IPS-11a (cell line): ENCODE measurements around the gene PPP1R9B.

Experiments
- H3K4me3 ChIP-seq: one replicate; pipeline ENCODE4 v1.5.1; 2013; ENCODE audit warnings: low read depth, low read length, control low read depth

Gene PPP1R9B

DNA sequence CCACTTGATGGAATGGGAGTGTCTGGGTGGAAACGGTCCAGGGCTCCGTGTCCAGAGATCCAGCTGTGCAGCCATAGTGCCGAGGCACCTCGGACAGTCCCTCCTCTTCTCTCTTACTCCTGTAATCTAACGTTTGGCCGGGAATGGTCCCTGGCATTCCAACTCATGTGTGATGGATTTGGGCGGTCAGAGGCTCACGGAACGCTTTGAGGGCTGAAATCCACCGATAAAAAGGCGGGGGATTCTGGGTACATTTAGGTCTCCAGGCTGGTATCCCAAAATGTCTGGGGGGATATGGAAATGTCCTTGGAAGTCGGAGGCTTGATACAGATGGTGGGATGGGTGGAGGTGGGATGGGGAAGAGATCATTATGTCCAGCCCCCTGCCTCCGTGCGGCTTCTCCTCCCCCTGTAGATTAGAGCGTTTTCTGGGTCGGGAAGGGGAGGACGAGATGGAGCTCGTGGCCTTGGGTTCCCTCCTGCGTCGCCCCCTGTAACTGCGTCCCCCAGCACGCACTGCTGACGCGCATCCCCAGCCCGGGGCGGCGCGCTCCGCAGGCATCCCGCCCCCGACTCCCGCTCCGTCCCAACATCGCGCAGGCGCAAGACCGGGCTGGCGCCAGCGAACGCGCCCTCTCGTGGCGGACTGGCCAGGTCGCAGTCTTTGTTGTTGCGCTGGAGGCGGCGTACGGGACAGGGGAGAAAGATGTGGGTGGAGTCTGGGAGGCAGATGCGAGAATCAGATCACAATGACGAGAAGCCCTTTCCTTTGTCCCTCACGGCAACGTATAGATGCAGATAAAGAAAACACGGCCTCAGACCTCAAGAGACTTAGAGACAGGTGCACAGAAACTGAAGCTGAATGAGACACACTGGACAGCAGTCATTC, 10.8 kb upstream of the PPP1R9B start:
- H3K4me3 ChIP-seq = peak overlapping the region; percentile 47

DNA sequence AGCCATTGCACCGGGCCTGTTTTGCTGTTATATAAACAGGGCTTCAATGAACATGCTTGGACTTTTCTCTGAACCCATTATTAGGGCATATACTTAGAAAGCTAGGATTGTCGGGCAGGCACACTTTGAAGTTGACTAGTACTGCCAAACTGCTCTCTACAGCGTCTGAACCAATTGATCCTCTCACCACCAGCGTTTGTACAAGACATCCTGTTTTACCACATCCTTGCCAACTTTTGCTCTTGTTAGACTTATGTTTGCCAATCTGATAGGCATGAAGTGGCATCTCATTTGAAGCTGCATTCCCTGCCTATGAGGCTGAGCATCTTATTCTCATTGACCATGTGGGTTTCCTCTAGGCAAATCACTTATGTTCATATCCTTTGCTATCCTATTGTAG, 7.4 kb upstream of the PPP1R9B start:
- no peak overlapping the region for H3K4me3 ChIP-seq

DNA sequence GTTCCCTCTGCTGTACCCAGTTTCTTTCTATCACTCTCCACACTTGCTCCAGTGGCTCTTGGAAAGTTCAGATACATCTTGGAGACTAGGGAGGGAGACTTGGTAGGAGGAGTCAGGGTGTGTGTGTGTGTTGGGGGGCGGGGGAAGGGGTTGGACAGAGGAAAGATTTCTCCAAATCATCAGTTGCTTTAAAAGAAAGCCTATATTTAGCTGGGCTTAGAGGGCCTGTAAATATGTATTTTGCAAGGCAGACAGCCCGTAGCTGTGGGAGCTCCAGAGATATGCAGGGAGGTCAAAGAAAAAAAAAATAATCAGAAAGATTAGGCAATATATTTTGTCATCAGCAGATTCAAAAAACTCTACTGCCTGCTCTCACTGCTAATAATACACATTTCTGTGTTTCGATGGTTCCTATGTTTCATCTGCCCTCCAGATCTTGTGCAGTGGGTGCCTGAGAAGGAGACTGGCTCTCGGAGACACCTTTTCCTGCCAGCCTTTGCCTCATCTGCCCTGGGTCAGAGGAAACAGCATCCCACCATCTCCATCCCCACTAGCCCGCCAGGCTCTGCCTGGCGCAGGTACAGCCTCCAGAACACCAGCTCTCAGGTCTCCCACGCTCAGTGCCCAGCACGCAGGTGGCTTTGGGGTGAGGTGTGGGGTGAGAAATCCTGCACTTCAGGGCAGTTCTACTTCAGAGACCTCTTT, 4.8 kb upstream of the PPP1R9B start:
- no peak overlapping the region for H3K4me3 ChIP-seq

DNA sequence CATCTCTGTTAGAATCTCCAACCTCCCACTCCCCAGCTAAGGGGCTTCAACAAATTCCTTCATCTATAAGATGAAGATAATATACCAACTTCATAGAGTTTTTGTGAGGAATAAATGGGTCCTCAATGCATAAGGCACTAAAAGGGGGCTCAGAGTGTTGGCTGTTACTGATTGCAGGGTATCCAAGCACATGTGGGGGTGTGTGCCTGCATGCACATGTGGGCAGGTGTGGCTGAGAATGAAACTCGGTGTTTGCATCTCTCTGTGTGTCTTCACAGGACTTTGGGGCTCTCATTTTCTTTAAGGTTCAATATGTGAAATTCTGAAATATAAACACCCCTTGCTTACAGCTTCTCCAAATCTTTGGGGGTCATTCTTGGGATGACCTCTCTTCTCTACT, 4.1 kb upstream of the PPP1R9B start:
- no peak overlapping the region for H3K4me3 ChIP-seq

DNA sequence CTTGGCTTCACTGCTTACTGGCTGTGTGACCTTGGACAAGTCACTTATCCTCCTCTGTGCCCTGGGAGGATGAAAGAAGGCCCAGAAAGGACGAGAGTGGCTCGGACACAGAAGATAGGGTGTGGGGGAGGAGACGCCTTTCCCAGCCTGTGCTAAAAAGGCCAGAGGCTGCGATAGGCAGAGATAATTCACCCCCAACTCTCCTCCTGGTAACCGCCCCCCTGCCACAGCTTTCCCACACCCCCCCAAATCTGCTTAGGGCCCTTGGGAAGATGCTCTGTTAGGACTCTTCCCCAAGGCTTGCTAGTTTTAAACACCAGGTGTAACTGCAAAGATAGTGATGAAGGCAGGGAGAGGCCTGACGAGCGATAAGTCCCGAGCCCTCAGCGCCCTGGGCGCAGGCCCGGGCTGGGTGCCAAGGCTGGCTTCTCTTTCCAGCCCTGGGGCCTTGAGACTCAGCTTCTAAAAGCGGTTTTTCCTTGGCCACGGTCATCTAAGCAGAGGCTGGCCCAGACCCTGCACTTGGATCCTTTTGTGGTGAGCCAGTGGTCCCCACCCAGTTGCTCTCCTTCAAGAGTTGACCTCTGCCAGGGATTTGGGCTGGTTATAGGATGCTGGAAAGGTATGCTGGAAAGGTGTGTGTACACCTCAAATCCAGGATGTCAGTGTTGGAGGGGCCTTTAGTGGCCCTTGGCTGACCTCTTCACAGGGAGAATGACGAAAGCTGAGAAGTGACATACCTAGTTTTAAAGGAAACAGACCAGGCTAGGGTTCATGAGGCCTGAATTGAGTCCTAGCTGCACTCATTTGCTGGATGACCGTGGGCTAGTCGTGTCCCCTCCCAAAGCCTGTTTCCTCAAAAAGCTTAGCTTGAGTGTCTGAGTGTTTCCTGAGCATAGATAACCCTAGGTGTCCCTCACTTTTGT, 3.4 kb upstream of the PPP1R9B start:
- H3K4me3 ChIP-seq = no peak overlapping the region

GRCh38 chr17:50152736-50153135, 2.3 kb upstream of the PPP1R9B start:
- H3K4me3 ChIP-seq = no peak overlapping the region

DNA sequence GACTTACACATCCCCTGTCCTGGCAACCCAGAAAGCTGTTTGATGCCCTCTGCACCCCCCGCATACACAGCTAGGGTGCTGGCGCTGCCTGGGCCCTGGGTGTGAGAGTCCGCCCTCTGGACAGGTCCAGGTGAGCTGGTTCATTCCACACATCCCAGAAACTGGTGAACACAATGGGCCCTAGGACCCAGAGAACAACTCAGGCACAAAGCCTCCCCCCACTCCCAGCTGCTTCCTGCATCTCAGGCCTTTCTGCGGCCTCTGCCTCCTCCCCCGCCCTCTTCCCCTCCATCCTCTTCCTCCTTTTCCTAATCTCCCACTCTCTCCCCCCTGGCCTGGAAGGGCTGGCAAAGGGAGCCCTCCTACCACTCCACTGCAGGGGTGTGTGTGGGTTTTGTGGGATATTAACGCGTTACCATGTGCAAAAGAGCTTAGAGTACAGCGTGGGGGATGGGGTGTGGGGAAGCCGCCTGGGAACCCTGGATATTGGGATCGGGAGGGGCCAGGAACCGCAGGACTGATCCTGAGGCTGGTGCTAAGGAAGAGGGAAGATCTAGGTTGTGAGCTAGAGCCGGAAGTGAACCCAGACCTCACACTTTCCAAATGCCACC, 1.6 kb upstream of the PPP1R9B start:
- H3K4me3 ChIP-seq = no peak overlapping the region

DNA sequence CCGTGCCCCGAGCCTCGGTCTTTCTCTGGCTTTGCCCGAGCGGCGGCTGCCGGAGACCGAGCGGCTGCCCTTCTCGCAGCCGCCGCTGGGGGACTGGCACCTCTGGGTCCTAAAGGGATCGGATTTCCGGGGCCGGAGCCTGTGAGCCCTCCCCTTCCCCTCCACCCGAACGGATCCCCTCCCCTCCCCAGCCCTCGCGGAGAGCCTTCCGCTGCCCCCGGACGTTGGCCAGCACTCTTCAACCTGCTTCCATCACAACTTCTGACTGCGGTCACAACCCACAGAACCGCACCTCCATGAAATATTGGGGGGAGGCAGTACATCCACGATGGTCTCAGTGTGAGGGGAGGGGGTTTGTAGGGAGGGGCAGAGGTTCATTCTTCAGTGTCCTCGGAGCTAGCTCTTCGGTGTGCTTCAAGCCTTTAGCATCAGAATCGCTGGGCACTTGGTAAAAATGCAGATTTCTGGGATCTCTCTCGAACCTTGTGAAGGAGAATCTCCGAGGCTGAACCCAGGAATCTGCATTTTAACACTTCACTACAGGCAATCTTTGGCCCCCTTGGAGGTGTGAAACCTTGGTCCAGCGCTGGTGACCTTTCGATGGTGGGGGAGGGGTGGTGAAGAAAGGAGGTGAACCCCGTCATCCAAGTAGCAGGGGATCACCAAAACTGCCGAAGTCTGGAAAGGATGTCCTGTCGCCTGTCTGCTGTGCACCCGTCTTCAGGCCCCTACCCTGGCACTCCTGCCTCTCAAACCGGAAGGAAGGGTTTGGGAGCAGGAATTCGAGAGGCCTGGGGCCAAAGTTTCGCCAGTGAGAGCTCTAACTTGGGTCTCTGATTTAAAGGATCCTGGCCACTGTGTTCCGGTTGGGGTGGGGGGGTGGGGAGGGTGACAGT, 812 bp upstream of the PPP1R9B start:
- peak overlapping the region; percentile 56 for H3K4me3 ChIP-seq

DNA sequence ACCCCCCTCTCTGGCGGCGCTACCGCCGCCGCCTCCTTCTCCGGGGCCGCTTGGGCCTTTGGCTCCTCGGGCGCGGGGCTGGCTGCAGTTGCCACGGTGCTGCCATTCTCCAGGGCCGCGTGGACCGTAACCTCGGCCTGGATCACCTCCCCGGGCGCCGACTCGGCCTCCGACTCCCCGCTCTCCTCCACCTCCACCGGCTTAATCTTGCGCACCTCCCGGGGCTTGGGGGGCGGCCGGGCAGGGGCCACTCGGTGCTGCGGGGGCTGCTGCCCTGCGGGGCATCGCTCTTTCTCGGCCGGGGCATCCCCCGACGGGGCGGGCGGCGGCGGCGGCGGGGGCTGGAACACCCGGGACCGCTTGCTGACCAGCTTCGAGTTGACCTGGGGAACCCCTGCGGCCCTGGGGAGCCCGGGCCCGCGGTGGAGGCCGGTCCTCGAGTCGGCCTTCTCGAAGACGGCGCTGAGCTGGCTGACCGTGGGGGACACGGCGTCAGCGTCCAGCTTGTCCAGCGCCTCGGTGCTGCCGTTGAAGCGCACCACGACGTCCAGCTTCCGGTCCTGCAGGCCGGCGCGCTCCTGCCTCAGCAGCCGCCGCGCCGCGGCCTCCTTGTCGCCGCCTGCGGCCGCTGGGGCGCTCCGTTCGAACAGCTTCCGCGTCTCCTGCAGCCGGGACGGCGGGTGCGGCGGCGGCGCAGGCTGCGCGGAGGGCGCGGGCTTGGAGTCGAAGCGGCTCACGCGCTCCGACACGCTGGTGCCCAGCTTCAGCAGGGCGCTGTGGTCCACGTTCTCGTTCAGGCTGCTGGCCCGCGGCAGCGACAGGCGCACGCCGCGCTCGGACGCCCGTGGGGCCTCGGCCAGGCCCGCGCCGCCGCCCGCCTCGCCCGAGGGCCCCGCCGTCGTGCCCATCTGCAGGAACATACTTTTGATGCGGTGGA, 792 bp downstream of the PPP1R9B start:
- peak overlapping the region; percentile 47 for H3K4me3 ChIP-seq

DNA sequence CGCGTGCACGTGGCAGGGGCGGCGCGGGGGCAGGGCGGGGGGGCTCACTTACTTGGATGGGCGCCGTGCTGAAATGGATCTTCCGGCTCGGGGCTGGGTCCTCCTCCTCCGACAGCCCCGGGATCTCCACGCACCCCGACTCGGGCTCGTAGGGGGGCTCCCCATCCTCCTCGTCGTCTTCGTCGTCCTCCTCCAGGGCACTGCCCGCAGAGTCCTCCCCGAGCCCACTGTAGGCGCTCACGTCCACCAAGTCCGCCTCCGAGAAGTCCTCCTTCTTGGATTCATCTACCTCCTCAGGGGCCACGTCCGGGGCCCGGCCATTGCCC, 1.4 kb downstream of the PPP1R9B start:
- no peak overlapping the region for H3K4me3 ChIP-seq

DNA sequence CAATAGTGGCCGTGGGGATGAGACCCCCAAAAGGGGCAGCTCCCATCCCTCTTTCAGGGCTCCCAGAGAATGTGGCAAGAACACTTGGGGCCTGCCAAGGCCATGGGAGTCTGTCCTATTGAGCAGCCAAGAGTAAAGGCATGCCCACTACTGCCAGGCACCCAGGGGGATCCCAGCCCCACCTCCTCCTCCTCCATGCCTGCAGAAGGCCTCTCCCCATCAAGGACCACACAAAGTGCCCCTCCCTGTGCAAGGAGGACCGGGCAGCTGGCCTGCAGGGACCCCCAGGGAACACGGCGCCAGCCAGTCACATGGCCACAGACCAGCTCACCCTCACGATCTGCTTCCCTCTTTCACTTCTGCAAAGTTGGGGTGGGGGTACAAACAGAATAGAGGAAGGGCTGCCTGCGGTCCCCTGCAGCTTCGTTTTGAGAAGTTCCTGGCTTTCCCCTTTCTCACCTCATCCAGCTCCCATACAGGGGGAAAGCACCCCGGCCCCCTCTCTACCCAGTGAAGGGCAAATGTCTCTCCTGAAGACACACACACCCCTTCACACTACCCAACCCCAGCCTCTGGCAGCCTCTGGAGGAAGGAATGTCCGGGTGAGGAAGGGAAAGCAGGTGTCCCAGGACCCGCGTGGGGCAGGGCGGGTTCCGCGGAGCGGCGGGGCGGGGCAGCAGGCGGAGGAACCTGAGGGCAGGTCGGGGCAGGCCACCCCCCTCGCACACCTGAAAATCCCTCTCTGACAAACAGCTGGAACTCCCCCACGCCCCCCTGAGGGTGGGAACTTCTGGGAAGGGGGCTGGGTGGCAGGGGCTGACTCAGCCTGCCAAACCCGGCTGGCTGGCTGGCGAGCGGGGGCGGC, 2.0 kb downstream of the PPP1R9B start:
- H3K4me3 ChIP-seq = peak overlapping the region; percentile 33

- no peak overlapping the region for H3K4me3 ChIP-seq
Observed at GRCh38 chr17:50147841-50148225, 2.6 kb downstream of the PPP1R9B start.

- no peak overlapping the region for H3K4me3 ChIP-seq
Observed at GRCh38 chr17:50146927-50147665, 3.4 kb downstream of the PPP1R9B start.

- H3K4me3 ChIP-seq = no peak overlapping the region
Observed at GRCh38 chr17:50146230-50146926, 4.1 kb downstream of the PPP1R9B start.

- no peak overlapping the region for H3K4me3 ChIP-seq
Observed at GRCh38 chr17:50145532-50146229, 4.8 kb downstream of the PPP1R9B start.
